ENCODE data around the gene CERS4. TPM values are rescaled to one million over a fixed set of nuclear protein-coding genes. Genes with fewer than 3 reads are reported as not detected.

The CERS4 gene
- total RNA-seq, 6 donors from 2014 or later = 55.5 to 131 (median 63.8) TPM

DNA sequence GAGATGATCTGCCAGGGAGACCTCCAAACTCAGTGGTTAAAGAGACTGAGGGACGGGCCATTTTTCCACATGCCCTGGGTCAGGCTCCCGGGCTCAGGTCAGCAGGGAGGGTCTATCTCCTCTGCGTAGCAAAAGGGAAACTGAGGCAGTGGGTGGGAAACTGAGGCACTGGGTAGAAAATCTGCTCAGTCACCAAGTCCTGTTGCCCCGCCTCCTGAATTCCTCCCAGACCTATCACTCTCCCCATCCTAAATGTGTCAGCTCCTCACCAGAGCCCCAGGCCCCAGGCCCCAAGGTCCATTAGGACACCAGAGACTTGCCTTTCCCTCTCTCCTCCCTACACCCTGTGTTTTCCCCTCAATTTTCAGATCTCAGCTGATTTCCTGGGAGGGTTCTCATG is 96.6 kb downstream of the CERS4 start:
- WGBS, 2 donors = 70 to 95% methylated on average over 4 of the region's 4 CpGs
- TF ChIP-seq, protein P1, sequence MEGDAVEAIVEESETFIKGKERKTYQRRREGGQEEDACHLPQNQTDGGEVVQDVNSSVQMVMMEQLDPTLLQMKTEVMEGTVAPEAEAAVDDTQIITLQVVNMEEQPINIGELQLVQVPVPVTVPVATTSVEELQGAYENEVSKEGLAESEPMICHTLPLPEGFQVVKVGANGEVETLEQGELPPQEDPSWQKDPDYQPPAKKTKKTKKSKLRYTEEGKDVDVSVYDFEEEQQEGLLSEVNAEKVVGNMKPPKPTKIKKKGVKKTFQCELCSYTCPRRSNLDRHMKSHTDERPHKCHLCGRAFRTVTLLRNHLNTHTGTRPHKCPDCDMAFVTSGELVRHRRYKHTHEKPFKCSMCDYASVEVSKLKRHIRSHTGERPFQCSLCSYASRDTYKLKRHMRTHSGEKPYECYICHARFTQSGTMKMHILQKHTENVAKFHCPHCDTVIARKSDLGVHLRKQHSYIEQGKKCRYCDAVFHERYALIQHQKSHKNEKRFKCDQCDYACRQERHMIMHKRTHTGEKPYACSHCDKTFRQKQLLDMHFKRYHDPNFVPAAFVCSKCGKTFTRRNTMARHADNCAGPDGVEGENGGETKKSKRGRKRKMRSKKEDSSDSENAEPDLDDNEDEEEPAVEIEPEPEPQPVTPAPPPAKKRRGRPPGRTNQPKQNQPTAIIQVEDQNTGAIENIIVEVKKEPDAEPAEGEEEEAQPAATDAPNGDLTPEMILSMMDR (IDR thresholded peaks at IDR 0.05) = no peak
- TF ChIP-seq POLR2A (IDR thresholded peaks at IDR 0.05) = no peak
- TF ChIP-seq POLR2AphosphoS5 (IDR thresholded peaks at IDR 0.05) = no peak
- TF ChIP-seq EP300 (IDR thresholded peaks at IDR 0.05) = no peak
- DNase-seq (peak in 1 of 2 donors; percentile 8), ATAC-seq (ENCODE audit: low FRiP score in 2 of 2) (no peak)
- Histone ChIP-seq H3K4me3 (no peak overlapping the region), H3K27me3 (no peaks in the 10 kb centered on the region), H3K36me3 (peaks cover 0 to 31% (median 7%) of the 10 kb centered on the region in 4 donors), H3K27ac (peak overlapping the region in 3 of 4 donors; percentile 45 to 69 (median 47)), H3K9me3 (no peaks in the 10 kb centered on the region), H3K4me1 (peaks cover 30 to 46% (median 34%) of the 10 kb centered on the region in 4 donors)

DNA sequence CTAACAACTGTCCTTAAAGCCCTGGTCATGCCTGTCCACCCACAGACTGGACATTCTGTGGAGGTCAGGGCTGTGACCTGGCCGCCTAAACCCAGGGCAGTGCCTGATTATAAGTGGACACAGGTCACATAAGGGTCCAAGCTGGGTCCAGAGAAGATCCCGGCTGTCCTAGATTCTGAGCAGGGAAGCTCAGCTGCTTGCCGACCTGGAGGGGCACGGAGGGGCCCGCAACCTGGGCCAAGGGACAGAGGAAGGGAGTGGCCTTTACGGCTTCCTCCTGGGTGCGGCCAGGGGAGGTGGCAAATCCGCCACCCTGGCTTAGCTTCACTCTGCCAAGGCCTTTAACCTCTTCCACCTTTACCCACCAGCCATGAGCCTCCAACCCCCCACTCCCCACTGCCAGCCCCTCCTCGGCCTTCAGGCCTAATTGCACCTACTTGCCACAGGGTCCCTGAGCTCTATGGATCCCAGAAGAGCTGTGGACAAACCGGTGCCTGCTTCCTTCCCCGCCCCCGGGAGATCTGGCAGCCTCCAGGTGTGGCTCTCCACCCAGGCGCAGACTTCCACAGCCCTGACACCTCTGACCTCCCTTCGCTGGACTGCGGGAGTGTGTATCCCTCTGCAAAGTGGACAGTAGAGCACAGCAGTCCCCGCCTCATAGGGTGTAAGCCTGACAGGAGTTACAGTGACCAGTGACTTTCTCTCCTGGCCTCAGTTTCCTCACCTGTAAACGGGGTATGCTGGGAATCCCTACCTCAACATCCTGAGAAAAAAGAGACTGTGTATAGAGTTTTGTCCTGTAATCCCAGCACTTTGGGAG is 97.3 kb downstream of the CERS4 start:
- WGBS, 2 donors = 60 to 63% methylated on average over 11 to 17 of the region's 17 CpGs
- Histone ChIP-seq H3K4me1 (peaks cover 32 to 46% (median 39%) of the 10 kb centered on the region in 4 donors), H3K9me3 (no peaks in the 10 kb centered on the region), H3K4me3 (peak overlapping the region in 1 of 4 donors; percentile 78), H3K27me3 (no peaks in the 10 kb centered on the region), H3K36me3 (peaks cover 0 to 37% (median 10%) of the 10 kb centered on the region in 4 donors), H3K27ac (peak overlapping the region in 3 of 4 donors; percentile 45 to 70 (median 69))
- ATAC-seq (ENCODE audit: low FRiP score in 2 of 2) (no peak), DNase-seq (peak in 1 of 2 donors; percentile 19)
- no peak for TF ChIP-seq POLR2A (IDR thresholded peaks at IDR 0.05)
- no peak for TF ChIP-seq POLR2AphosphoS5 (IDR thresholded peaks at IDR 0.05)
- TF ChIP-seq, protein P1 (IDR thresholded peaks at IDR 0.05) = no peak
- TF ChIP-seq EP300 (IDR thresholded peaks at IDR 0.05) = no peak

DNA sequence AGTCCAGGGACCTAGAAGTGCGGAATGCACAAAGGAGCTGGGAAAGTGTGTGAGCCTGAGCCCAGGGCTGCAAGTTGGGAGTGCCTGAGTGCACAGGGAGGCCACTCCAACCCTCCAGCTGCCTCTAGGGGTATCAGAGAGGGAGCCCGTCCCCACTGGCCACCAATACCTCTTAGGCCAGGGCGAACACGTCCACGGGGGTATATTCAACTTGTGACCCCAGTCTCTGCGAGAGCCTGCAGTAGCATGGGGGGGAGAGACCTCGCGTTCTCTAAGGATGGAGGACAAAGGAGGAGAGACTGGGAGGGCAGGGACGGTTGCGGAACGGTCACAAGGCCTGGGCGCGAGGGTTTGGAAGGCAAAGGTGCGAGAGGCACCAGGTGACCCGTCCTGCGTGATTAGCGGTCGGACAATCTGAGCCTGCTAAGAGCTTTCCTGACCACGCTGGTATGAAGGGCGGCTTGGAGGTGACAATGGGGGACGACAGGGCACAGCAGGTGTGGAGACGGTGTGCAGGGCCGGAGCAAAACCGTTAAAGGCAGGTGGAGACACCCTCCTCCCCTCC is 98.3 kb downstream of the CERS4 start:
- H3K27ac ChIP-seq = peak overlapping the region; percentile 57 to 70 (median 67)
- H3K4me1 ChIP-seq = peaks cover 36 to 53% (median 46%) of the 10 kb centered on the region in 4 donors
- DNase-seq (peak in 1 of 2 donors; percentile 20), ATAC-seq (ENCODE audit: low FRiP score in 2 of 2) (no peak)
- H3K9me3 ChIP-seq = no peaks in the 10 kb centered on the region
- WGBS, 2 donors = 31 to 39% methylated on average over 20 to 24 of the region's 24 CpGs
- H3K4me3 ChIP-seq = peak overlapping the region; percentile 49 to 78 (median 64)
- H3K27me3 ChIP-seq = no peaks in the 10 kb centered on the region
- H3K36me3 ChIP-seq = peaks cover 0 to 37% (median 9%) of the 10 kb centered on the region in 4 donors
- TF ChIP-seq EP300 (IDR thresholded peaks at IDR 0.05) (no peak), POLR2AphosphoS5 (IDR thresholded peaks at IDR 0.05) (no peak), POLR2A (IDR thresholded peaks at IDR 0.05) (no peak)
- TF ChIP-seq, protein P1 (IDR thresholded peaks at IDR 0.05) = no peak

DNA sequence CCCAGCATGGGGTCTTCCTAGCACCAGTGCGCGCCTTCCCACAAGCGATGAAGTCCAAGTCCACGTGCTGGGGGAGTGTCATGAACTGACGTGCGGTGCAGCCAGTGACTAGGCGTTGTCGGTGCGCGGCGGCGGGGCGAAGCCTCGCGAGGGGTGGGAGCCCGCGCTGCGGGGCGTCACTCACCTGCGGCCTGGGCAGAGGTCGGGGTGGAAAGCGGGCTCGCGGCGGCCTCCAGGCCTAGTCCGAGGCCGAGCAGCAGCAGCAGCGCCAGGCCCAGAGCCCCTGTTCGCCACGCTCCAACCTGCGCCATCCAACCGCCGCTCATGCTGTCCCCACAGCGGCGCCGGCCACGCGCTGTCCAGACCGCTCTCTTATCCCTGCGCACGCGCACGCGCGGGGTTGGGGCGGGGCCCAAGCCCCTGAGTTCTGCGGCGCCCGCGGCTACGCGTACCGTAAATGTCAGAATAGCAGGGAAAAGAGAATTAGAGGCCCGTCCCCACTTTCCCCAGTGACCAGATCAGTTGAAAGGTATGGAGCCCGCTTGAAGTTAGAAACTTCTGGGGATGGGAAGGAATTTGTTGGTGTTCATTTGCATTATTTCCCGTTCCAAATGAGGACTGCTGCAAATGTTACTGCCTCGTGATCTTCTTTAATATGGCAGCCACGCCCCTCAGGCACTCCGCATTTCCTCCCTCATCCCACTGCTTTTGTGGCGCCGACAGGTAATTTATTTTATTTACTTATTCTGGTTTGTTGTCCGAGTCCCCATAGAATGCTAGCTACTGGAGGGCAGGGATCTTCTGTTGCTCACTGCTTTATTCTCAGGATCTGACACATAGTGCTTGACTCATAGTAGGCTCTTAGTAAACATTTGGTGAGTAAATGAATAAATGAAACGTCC is 99.0 kb downstream of the CERS4 start, which contains the start of gene CD320:
TSS of gene CD320 (minus strand) at position 394 of the 902 bp plus-strand sequence. CDS start at position 326, 68 bp downstream.
- TF ChIP-seq POLR2AphosphoS5 (IDR thresholded peaks at IDR 0.05) (peak; percentile 27 to 52), POLR2A (IDR thresholded peaks at IDR 0.05) (peak in 2 of 4 donors; percentile 41 to 67), EP300 (IDR thresholded peaks at IDR 0.05) (no peak)
- TF ChIP-seq, protein P1 (IDR thresholded peaks at IDR 0.05) = peak in 1 of 6 experiments; percentile 29
- Histone ChIP-seq H3K27ac (peak within 1 kb of the TSS; percentile 57 to 70 (median 67)), H3K36me3 (peaks cover 0 to 44% (median 10%) of the 10 kb centered on the region in 4 donors), H3K9me3 (no peaks in the 10 kb centered on the region), H3K4me3 (peak within 1 kb of the TSS; percentile 49 to 78 (median 64)), H3K27me3 (no peaks in the 10 kb centered on the region), H3K4me1 (peaks cover 34 to 56% (median 46%) of the 10 kb centered on the region in 4 donors)
- ATAC-seq (ENCODE audit: low FRiP score in 2 of 2) = peak; percentile 90 to 98
- DNase-seq = peak; percentile 89 to 99
- WGBS, 2 donors = 0 to 1% methylated on average over 28 to 42 of the region's 63 CpGs

All from upper lobe of left lung (tissue), 6 donors.